Non-pigmented ciliary epithelial cell (primary cell): ENCODE measurements around the gene TIFAB.

Source experiments
- DNase-seq: peaks from one replicate; pipeline ENCODE4 v3.0.0-alpha.2; 2010; ENCODE audit warnings: low read depth

The TIFAB gene

GRCh38 chr5:135442431-135443160 is 9.6 kb downstream of the TIFAB start:
- DNase-seq = no peak

- DNase-seq = no peak
These were observed 10.2 kb downstream of the TIFAB start for GRCh38 chr5:135441919-135442318.

GRCh38 chr5:135441350-135441831 is 10.8 kb downstream of the TIFAB start:
- DNase-seq = no peak

GRCh38 chr5:135440916-135441315 is 11.2 kb downstream of the TIFAB start:
- no peak for DNase-seq

- DNase-seq = no peak
These were observed 12.6 kb downstream of the TIFAB start for GRCh38 chr5:135439231-135440205.

GRCh38 chr5:135438636-135439221 is 13.4 kb downstream of the TIFAB start:
- DNase-seq = no peak

GRCh38 chr5:135437796-135438560 is 14.2 kb downstream of the TIFAB start:
- peak; percentile 52 for DNase-seq

GRCh38 chr5:135437422-135437795 is 14.7 kb downstream of the TIFAB start:
- no peak for DNase-seq

GRCh38 chr5:135436951-135437418 is 15.2 kb downstream of the TIFAB start:
- DNase-seq = no peak

GRCh38 chr5:135435467-135436330 is 16.5 kb downstream of the TIFAB start:
- no peak for DNase-seq

GRCh38 chr5:135434591-135435466 is 17.3 kb downstream of the TIFAB start:
- no peak for DNase-seq

GRCh38 chr5:135433681-135434426 is 18.3 kb downstream of the TIFAB start:
- no peak for DNase-seq

- no peak for DNase-seq
These were observed 20.0 kb downstream of the TIFAB start for GRCh38 chr5:135432113-135432512.

- no peak for DNase-seq
These were observed 22.1 kb downstream of the TIFAB start for GRCh38 chr5:135430135-135430437.

- DNase-seq = no peak
These were observed 22.6 kb downstream of the TIFAB start for GRCh38 chr5:135429301-135430134.

- DNase-seq = no peak
These were observed 23.6 kb downstream of the TIFAB start for GRCh38 chr5:135428586-135428985.

GRCh38 chr5:135426102-135427082 is 25.8 kb downstream of the TIFAB start:
- DNase-seq = no peak
